ENCODE measurements around the gene PTPRM.

GRCh38 chr18:7657050-7657449 lies 89.9 kb downstream of the PTPRM start:
- no peak for TF ChIP-seq CTCF (IDR thresholded peaks at IDR 0.05)
- no peak for TF ChIP-seq POLR2A (IDR thresholded peaks at IDR 0.05)

Data from sigmoid colon (tissue), 3 donors.